Suprapubic skin (tissue), 4 donors: ENCODE results near the gene NEUROD2.

ENCODE experiments used
- EP300 ChIP-seq: sonication (generic); formaldehyde crosslinking; IDR thresholded peaks from one replicate; pipeline ENCODE4 v1.6.1; 2017; ENCODE audit warnings: antibody characterized with exemption
- POLR2A ChIP-seq, 2 donors: fragments of 450-650 bp; IDR thresholded peaks; one replicate each; pipeline ENCODE4 v1.6.1; 2017; ENCODE audit warnings: antibody characterized with exemption in 2 of 2, mild to moderate bottlenecking in 2 of 2, moderate library complexity in 2 of 2
- POLR2AphosphoS5 ChIP-seq, 3 donors: sonication (generic); formaldehyde crosslinking; IDR thresholded peaks; one replicate each; pipeline ENCODE4 v1.6.1; 2017; ENCODE audit warnings: antibody characterized with exemption in 3 of 3
- TF ChIP-seq, protein P1 (sequence below), 2 donors: fragments of 200-600 bp in 1 of 2; fragments of 450-650 bp in 1 of 2; sonication (generic) in 1 of 2; IDR thresholded peaks; one replicate each; pipeline ENCODE4 v1.5.1; 2016 to 2019; ENCODE audit warnings: antibody characterized with exemption in 2 of 2, mild to moderate bottlenecking in 1 of 2, moderate library complexity in 1 of 2

GRCh38 chr17:39562976-39563375 is 44.7 kb downstream of the NEUROD2 start:
- TF ChIP-seq, protein P1, sequence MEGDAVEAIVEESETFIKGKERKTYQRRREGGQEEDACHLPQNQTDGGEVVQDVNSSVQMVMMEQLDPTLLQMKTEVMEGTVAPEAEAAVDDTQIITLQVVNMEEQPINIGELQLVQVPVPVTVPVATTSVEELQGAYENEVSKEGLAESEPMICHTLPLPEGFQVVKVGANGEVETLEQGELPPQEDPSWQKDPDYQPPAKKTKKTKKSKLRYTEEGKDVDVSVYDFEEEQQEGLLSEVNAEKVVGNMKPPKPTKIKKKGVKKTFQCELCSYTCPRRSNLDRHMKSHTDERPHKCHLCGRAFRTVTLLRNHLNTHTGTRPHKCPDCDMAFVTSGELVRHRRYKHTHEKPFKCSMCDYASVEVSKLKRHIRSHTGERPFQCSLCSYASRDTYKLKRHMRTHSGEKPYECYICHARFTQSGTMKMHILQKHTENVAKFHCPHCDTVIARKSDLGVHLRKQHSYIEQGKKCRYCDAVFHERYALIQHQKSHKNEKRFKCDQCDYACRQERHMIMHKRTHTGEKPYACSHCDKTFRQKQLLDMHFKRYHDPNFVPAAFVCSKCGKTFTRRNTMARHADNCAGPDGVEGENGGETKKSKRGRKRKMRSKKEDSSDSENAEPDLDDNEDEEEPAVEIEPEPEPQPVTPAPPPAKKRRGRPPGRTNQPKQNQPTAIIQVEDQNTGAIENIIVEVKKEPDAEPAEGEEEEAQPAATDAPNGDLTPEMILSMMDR (IDR thresholded peaks at IDR 0.05), result no peak
- TF ChIP-seq POLR2A (IDR thresholded peaks at IDR 0.05) (no peak), EP300 (no peak), POLR2AphosphoS5 (IDR thresholded peaks at IDR 0.05) (no peak)
